NT2/D1 (cell line): ENCODE measurements around the gene FNDC7.

Source experiments
- SUZ12 ChIP-seq: IDR thresholded peaks from 2 replicates; pipeline ENCODE4 v1.6.1; 2011; ENCODE audit not compliant: insufficient read length, insufficient read depth; ENCODE audit errors: extremely low read depth
- YY1 ChIP-seq: IDR thresholded peaks from 2 replicates; pipeline ENCODE4 v1.6.1; 2011; ENCODE audit not compliant: insufficient read length, insufficient read depth
- ZNF274 ChIP-seq: IDR thresholded peaks from 2 replicates; pipeline ENCODE4 v1.6.1; 2011; ENCODE audit warnings: mild to moderate bottlenecking, low read depth, low read length

- TF ChIP-seq SUZ12 (no peak), YY1 (no peak), ZNF274 (no peak)
These were observed 46.9 kb upstream of the FNDC7 start for GRCh38 chr1:108665771-108666170.
